Caki2 (cell line): ENCODE results near the gene CACNA1C. TPM values are rescaled to one million over a fixed set of nuclear protein-coding genes. Genes with fewer than 3 reads are reported as not detected.

Source experiments
- DNase-seq: peaks from one replicate; pipeline ENCODE4 v3.0.0-alpha.2; 2015; ENCODE audit warnings: low read depth
- in situ Hi-C: cut with HindIII; loops from 2 replicates; pipeline ENCODE4 v1.10.0; 2016; ENCODE audit warnings: low sequenced_read_pairs, low pct_unique_long_range_greater_than_20kb, mixed read lengths
- total RNA-seq: library from RNA; depleted of rRNA; stranded (reverse); fragments of >200 nt; shearing (Covaris generic); gene quantifications from 2 replicates; pipeline ENCODE4 v1.2.3, GENCODE V29; 2014; ENCODE audit warnings: low replicate concordance; rRNA removed

CACNA1C gene
- total RNA-seq, result 0.32 and 1.2 TPM in 2 replicates

- peak; percentile 61 for DNase-seq
- in situ Hi-C loops, result no loop called here
These were observed at the start of gene CACNA1C for GRCh38 chr12:2052826-2053678. CACNA1C (plus strand) TSS chr12:2052987; CDS start chr12:2053563, 576 bp downstream.

DNA sequence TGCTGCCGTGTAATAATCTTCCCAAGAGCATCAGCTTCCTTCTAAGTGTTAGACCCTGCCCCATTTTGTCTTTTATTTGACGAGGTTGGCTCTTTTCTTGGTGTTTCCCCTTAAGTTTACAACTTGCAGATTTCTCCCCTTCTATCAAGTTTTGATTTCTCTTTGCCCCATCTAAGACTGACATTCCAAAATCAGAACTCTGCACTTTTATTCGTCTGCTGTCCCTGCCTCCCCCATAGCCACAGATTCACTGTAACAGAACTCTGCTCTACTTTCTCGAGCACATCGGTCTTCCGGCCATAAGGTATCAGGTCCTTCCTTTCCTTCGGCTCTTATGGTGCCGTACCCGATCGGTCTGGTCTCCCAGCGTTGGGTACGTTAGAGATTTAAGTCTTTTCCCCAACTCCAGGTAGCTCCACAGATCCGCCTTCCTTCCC is 49.1 kb upstream of the CACNA1C start:
- in situ Hi-C loops, result no loop called here
- no peak for DNase-seq

DNA sequence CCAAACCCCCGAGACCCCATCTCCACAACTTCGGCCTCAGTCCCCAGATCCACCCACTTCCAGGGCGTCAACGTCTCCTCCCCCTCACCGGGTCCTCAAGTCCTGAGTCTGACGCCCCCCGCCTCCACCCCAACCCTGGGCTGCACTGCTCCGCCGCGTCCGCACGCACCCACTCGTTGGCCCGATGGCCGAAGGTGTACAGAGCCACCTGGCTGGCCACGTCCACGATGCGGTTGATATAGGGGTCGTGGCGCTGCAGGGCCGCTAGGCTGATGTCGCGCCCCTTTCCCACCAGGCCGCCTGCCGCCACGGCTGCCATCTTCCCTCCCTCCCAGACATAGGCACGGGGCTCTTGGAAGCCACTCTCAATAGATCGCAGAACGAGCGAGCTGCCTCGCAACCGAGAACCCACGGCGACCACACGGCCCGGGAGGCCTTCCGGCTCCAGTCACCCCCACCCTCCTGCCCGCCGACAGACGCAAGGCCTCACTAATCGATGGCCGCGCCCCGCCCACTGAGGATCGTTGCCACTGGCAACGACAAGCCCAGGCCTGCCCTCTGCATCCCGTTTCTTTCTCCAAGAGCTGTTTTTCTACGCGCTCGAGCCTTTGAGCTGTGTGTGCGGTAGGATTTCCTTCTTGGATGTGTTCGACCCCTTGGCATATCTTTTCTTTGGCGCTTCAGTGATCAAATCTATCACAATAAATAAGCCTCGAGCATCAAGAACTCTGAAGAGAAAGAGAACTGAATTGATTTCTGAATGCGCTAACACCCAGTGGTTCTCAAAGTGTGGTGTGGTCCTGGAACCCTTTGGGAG is 48.5 kb upstream of the CACNA1C start, which contains the start of gene DCP1B:
TSS of gene DCP1B (minus strand) at position 345 of the 817 bp plus-strand sequence. CDS start at position 319, 26 bp downstream.
- DNase-seq, result peak; percentile 95

DNA sequence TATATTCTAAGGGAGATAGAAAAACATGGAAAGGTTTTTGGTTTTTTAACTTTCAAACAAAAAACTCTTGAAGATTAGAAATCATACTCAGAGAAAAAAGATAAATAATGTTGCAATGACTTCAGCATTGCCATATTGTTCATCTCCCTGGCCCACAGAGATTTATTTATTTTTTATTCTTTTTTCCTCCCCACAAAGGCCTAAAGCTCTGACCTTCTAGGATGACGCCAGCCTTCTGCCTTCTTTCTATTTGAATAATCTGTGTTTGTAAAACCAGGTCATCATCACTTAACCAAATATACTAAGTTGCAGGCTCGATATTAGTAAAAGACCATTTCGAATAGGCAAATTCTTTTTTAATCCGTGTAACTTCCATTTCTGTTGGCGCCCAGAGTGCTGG is 44.1 kb upstream of the CACNA1C start:
- no peak for DNase-seq
- in situ Hi-C loops, result no loop called here

More for the DNA sequence above, 48.5 kb upstream of the CACNA1C start, which contains the start of gene DCP1B:
- in situ Hi-C loops, result no loop called here

DNA sequence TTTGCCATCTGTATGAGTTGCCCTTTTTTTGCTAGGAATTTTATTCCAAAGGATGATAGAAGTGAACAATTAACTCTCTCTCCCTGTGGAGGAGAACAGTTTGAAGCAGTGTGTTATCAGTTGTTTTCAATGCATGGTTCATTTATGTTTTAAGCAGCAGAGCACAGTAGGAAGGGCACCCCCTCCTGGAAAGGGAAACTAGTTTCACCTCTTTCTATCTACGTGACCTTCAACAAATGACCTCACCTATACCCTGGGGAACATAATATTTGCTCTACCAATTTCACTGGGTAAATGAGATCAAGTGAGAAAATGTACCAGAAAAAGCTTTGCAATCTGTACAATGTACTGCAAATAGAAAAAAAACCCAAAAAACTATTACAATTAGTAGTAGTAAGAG is 43.2 kb upstream of the CACNA1C start:
- in situ Hi-C loops, result no loop called here
- no peak for DNase-seq

DNA sequence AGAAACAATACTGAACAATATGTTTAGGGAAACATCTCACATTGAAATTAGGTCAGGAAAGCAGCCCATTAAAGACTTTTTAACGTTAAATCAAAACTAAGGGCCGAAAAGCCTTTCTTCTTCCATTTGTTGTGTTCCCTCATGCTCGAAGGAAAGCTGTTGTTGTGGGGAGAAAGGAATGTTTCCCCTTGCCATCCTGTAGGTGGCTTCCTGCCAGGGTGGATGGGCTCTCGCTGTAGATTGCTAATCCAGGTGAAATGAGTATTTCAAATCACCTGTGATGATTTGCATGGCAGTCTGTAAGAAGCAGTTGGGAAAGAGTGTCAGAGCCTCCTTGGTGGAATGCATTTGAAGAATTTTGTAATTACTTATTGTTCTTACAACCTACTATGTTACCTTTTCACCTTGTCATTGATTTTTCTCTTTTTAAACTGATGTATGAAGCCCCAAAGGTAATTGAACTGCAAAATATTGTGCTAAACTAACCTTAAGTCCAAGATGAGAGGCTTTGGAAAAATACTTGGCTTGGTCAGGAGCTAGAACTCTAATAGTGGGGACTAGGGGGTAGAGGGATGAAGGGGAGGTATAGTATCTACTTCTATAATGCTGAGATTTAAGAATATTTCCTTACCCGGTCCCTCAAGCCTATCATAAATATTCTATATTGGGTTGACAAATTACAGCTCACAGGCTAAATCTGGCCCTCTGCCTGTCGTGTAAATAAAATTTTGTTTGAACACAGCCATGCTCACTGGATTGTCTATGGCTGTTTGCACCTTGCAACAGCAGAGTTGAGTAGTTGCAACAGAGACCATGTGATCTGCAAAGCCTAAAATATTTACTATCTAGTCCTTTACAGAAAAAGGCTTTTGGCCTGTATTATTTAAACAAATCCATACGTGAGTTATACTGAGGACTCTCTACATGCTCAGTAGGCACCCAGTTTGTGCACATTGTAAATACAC is 40.9 kb upstream of the CACNA1C start:
- DNase-seq, result no peak
- in situ Hi-C loops, result no loop called here

GRCh38 chr12:2013086-2013485 is 39.7 kb upstream of the CACNA1C start:
- DNase-seq, result no peak
- in situ Hi-C loops, result no loop called here

DNA sequence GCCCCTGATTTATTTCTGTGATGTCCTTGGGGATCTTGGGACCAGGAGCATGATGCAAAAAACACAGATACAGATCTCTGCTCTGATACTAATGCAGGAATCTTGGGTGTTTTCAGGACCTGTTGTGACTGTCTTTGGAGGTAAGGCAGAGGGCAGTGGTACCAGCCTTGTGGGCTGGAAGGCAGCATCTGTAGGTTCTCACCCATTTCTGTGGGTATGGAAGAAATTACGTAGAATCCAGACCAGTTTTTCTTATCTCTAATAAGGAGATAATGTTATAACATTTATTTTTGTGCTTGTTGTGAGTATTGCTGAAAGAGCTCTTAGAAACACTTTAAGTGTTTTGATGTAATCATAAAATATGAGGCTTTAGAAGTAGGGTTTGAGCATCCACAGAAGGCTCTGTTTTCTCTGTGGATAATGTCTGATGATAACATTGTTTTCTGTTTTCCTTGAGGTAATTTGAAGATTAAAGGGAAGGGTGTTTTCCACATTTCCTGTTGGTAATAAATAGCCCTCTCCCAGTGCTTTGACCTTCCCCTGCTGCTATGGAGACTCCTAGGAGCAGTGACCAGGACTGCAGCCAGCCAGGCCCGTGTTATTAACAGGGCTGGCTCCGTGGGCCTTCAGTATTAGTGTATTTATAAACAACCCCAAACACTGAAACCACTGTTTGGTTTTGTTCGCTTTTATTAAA is 39.1 kb upstream of the CACNA1C start:
- DNase-seq, result no peak
- in situ Hi-C loops, result no loop called here

DNA sequence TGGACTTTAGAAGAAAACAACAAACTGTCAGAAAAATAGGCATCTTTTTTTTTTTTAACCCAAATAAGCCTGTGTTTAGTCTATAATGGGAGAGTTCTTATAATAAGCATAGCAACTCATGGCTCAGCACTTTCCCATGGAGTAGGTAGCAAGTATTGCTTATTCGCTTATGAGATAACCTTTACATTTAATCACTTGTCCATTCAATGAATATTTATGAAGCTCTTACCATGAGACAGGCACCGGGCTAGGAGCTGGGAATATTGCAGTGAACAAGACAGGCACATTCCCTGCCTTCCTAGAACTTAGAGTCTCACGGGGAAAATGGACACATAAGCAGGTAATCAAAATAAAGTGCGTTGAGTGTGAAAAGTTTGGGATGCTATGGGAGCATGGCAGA is 38.6 kb upstream of the CACNA1C start:
- in situ Hi-C loops, result no loop called here
- DNase-seq, result no peak

- no peak for DNase-seq
- in situ Hi-C loops, result no loop called here
These were observed 35.8 kb upstream of the CACNA1C start for GRCh38 chr12:2016862-2017545.

DNA sequence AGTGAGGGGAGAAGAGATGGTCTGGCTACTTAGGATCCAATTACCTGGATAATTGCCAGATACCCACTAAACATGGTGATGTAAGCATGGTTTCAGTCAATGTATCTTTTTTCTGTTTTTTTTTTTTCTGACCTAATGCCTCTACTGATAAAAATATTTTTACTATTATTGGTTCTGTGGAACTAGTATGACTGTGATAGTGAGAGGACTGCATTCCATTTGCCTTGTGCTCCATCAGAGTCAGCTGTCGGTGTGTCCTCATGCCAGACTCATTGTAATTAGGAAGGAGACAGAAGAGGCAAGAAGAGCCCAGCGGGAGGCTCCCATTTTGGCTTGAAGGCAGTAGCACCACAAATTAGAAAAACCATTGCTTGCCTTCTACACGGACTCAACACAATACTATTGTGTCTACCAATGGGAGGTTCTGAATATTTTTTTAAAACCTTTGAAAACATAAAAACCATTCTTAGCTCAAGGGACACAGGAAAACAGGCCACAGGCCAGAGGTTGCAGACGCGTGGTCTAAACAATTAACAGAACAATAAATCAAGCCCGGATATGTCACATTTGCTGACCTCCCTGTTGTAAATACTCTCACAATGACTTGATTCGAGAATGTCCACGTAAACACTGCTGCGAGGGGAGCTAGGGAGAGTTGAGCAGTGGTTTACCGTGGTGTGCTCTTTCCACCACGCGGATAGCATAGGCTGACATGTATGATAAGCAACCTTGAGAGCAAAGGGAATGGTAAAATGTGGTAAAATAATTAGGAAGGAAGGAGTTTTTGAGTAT is 35.0 kb upstream of the CACNA1C start:
- no peak for DNase-seq
- in situ Hi-C loops, result no loop called here

GRCh38 chr12:2018391-2018790 is 34.4 kb upstream of the CACNA1C start:
- in situ Hi-C loops, result no loop called here
- no peak for DNase-seq

GRCh38 chr12:2019126-2019525 is 33.7 kb upstream of the CACNA1C start:
- in situ Hi-C loops, result no loop called here
- DNase-seq, result no peak

GRCh38 chr12:2020511-2020910 is 32.3 kb upstream of the CACNA1C start:
- no peak for DNase-seq
- in situ Hi-C loops, result no loop called here

GRCh38 chr12:2023365-2023764 is 29.4 kb upstream of the CACNA1C start:
- no peak for DNase-seq
- in situ Hi-C loops, result no loop called here

- in situ Hi-C loops, result no loop called here
- no peak for DNase-seq
These were observed 25.4 kb upstream of the CACNA1C start for GRCh38 chr12:2027351-2027750.
